ENCODE results near the gene ANKRD10. TPM values are rescaled to one million over a fixed set of nuclear protein-coding genes. Genes with fewer than 3 reads are reported as not detected.

ANKRD10 gene
- total RNA-seq, 2 experiments from 2014 or later, result 75.5 to 83.8 TPM

DNA sequence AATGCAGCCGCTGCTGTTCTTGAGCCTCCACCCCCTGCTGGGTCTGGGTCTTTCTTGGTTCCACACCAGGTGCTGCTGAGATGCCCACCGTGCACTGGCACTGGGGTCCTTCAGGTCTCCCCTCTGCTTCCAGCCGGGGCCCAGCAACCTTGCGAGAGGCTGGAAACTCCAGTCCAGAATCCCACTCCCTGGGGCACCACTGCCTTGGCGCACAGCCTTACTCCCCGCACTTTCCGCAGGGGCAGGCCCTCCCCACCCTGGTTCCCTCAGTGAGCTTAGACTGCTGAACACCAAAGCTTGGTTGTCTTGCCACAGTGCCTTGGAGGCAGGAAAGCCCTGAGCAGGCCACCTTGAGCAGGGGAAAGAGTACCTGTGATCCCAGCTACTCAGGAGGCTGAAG lies 60.0 kb downstream of the ANKRD10 start:
- no peak for DNase-seq
- TF ChIP-seq, protein P1, sequence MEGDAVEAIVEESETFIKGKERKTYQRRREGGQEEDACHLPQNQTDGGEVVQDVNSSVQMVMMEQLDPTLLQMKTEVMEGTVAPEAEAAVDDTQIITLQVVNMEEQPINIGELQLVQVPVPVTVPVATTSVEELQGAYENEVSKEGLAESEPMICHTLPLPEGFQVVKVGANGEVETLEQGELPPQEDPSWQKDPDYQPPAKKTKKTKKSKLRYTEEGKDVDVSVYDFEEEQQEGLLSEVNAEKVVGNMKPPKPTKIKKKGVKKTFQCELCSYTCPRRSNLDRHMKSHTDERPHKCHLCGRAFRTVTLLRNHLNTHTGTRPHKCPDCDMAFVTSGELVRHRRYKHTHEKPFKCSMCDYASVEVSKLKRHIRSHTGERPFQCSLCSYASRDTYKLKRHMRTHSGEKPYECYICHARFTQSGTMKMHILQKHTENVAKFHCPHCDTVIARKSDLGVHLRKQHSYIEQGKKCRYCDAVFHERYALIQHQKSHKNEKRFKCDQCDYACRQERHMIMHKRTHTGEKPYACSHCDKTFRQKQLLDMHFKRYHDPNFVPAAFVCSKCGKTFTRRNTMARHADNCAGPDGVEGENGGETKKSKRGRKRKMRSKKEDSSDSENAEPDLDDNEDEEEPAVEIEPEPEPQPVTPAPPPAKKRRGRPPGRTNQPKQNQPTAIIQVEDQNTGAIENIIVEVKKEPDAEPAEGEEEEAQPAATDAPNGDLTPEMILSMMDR (IDR thresholded peaks at IDR 0.05), result no peak
- no peak overlapping the region for H3K4me3 Mint-ChIP-seq
- H3K4me3 ChIP-seq (ENCODE audit: low read length), result no peak overlapping the region
- no peaks in the 10 kb centered on the region for H3K4me1 Mint-ChIP-seq (ENCODE audit: low read depth)
- H3K9me3 ChIP-seq (ENCODE audit: control insufficient read depth in 1 of 2, insufficient read depth in 1 of 2, low read length in 2 of 2), result peaks cover 0 to 14% of the 10 kb centered on the region in 2 experiments
- no peak overlapping the region for H3K27ac ChIP-seq (ENCODE audit: low read depth in 1 of 2, low read length in 2 of 2)
- ChIA-PET CTCF (no interaction called here), POLR2A (interaction anchor here (0.6 kb wide), 1 partner anchor 14 kb away, joined by 4 read pairs; no protein-coding TSS in a partner anchor)
- peaks cover 12% of the 10 kb centered on the region for H3K27me3 Mint-ChIP-seq
- no peak for ATAC-seq (ENCODE audit: poor library complexity)
- peaks cover 2% of the 10 kb centered on the region for H3K9me3 Mint-ChIP-seq
- H3K27ac Mint-ChIP-seq, result no peak overlapping the region
- peaks cover 3% of the 10 kb centered on the region for H3K4me1 ChIP-seq (ENCODE audit: insufficient read depth, low read length)
- H3K36me3 ChIP-seq (ENCODE audit: insufficient read depth, low read length), result no peaks in the 10 kb centered on the region
- no peaks in the 10 kb centered on the region for H3K36me3 Mint-ChIP-seq (ENCODE audit: low read depth)
- intact Hi-C loops (cut with DNase I, micrococcal nuclease), result no loop called here
- peaks cover 0 to 6% of the 10 kb centered on the region in 2 experiments for H3K27me3 ChIP-seq (ENCODE audit: control insufficient read depth in 1 of 2, insufficient read depth in 2 of 2, low read length in 2 of 2)

DNA sequence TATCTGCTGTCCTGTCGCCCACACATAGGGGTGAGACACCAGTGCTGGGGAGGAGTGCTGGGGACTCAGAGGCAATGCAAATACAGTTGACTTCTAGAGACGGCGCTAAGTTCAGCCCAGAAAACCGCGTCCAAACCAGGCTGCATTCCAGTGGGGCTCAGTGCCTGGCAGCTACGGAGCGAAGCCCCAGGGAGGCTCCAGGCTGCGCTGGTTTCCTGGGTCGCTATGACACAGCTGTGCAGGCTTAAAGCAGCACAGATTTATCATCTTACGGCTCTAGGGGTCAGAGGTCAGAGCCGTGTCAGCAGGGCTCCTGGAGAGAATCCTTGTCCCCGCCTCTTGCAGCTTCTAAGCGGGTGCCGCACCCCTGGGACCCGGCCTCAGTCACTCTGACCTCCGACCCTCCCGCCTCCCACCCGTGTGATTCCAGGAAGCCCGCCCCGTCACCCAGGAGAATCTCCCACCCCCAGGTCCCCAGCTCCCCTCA lies 61.6 kb downstream of the ANKRD10 start:
- no peak for DNase-seq
- H3K9me3 Mint-ChIP-seq, result peaks cover 2% of the 10 kb centered on the region
- no peak overlapping the region for H3K4me3 Mint-ChIP-seq
- peaks cover 0 to 14% of the 10 kb centered on the region in 2 experiments for H3K9me3 ChIP-seq (ENCODE audit: control insufficient read depth in 1 of 2, insufficient read depth in 1 of 2, low read length in 2 of 2)
- ChIA-PET CTCF (no interaction called here), POLR2A (no interaction called here)
- no peak overlapping the region for H3K27ac Mint-ChIP-seq
- intact Hi-C loops (cut with DNase I, micrococcal nuclease), result no loop called here
- no peak overlapping the region for H3K27ac ChIP-seq (ENCODE audit: low read depth in 1 of 2, low read length in 2 of 2)
- no peaks in the 10 kb centered on the region for H3K36me3 Mint-ChIP-seq (ENCODE audit: low read depth)
- peaks cover 6% of the 10 kb centered on the region in 2 experiments for H3K27me3 ChIP-seq (ENCODE audit: control insufficient read depth in 1 of 2, insufficient read depth in 2 of 2, low read length in 2 of 2)
- no peaks in the 10 kb centered on the region for H3K36me3 ChIP-seq (ENCODE audit: insufficient read depth, low read length)
- peaks cover 3% of the 10 kb centered on the region for H3K4me1 ChIP-seq (ENCODE audit: insufficient read depth, low read length)
- H3K4me3 ChIP-seq (ENCODE audit: low read length), result no peak overlapping the region
- TF ChIP-seq, protein P1 (IDR thresholded peaks at IDR 0.05), result no peak
- ATAC-seq (ENCODE audit: poor library complexity), result no peak
- no peaks in the 10 kb centered on the region for H3K4me1 Mint-ChIP-seq (ENCODE audit: low read depth)
- H3K27me3 Mint-ChIP-seq, result peaks cover 21% of the 10 kb centered on the region

DNA sequence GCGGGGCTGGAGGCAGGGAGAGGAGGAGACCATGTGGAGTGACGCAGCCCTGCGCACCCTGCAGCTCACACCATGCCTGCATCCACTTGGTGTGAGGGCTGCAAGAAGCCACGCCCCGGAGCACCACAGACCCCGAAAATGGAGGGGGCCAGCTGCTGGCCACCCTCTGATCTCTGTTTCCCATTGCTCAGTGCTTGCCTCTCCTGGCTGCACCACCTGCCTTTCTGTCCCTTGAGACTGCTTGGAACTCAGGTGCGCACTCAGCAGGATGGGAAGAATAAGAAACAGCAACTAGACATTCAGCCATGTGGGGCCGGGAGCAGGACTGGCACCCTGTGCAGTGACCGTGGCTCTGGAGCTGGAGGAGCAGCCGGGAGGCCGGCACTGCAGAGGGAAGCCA lies 64.0 kb downstream of the ANKRD10 start:
- CTCF ChIA-PET, result no interaction called here
- Mint-ChIP-seq H3K27me3 (peaks cover 26% of the 10 kb centered on the region), H3K27ac (no peak overlapping the region), H3K9me3 (no peaks in the 10 kb centered on the region), H3K36me3 (ENCODE audit: low read depth) (no peaks in the 10 kb centered on the region), H3K4me1 (ENCODE audit: low read depth) (no peaks in the 10 kb centered on the region), H3K4me3 (no peak overlapping the region)
- TF ChIP-seq, protein P1 (IDR thresholded peaks at IDR 0.05), result no peak
- ATAC-seq (ENCODE audit: poor library complexity) (no peak), DNase-seq (no peak)
- Histone ChIP-seq H3K27ac (ENCODE audit: low read depth in 1 of 2, low read length in 2 of 2) (no peak overlapping the region), H3K36me3 (ENCODE audit: insufficient read depth, low read length) (no peaks in the 10 kb centered on the region), H3K27me3 (ENCODE audit: control insufficient read depth in 1 of 2, insufficient read depth in 2 of 2, low read length in 2 of 2) (peaks cover 6% of the 10 kb centered on the region in 2 experiments), H3K4me3 (ENCODE audit: low read length) (no peak overlapping the region), H3K9me3 (ENCODE audit: control insufficient read depth in 1 of 2, insufficient read depth in 1 of 2, low read length in 2 of 2) (peaks cover 0 to 9% of the 10 kb centered on the region in 2 experiments), H3K4me1 (ENCODE audit: insufficient read depth, low read length) (no peaks in the 10 kb centered on the region)
- intact Hi-C loops (cut with DNase I, micrococcal nuclease), result no loop called here
- POLR2A ChIA-PET, result no interaction called here

Measured in CD4-positive, alpha-beta T cell (primary cell).